ENCODE results near the gene GIGYF2. TPM values are rescaled to one million over a fixed set of nuclear protein-coding genes. Genes with fewer than 3 reads are reported as not detected.

GIGYF2 gene
- polyA plus RNA-seq, 1 of the 3 experiments (the other 2 are of a cell fraction): 12.8 TPM

DNA sequence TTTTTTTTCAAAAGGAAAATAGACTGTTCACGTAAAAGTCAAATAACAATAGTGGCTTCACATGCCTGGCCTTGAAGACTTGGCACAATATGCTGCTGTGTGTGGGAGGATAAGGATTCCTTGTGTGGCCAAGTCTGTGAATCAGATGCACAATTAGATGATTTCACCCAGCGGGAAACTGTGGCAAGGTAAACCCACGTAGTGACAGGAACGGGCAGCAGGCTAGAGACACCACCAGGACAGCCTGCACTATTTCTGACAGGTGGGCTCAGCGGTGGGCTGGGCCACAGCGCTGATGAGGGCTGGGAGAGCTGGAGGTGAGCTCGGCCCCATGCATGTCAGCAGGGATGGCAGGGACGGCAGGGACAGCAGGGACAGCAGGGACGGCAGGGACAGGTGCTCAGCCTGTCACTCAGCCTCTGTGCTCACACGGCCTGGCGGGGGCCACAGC is 194.5 kb downstream of the GIGYF2 start:
- Histone ChIP-seq H3K9ac (no peak overlapping the region), H3K79me2 (ENCODE audit: insufficient read depth) (no peaks in the 10 kb centered on the region), H4K20me1 (ENCODE audit: insufficient read depth) (no peaks in the 10 kb centered on the region), H3K9me3 (no peaks in the 10 kb centered on the region), H3K4me1 (ENCODE audit: control insufficient read depth in 1 of 2, insufficient read depth in 2 of 2, low read depth in 1 of 2, low read length in 1 of 2) (peaks cover 0 to 3% of the 10 kb centered on the region in 2 experiments; a peak in 2 of 4 replicates), H3K4me3 (ENCODE audit: low read depth in 2 of 2, low read length in 1 of 2) (no peak overlapping the region), H3K27me3 (ENCODE audit: insufficient read depth) (no peaks in the 10 kb centered on the region), H3K27ac (ENCODE audit: low read depth in 2 of 2, low read length in 1 of 2) (no peak overlapping the region), H3K4me2 (0 out of 2 replicates have a peak overlapping the region, but pooled peaks have one; percentile 7), H3K9me2 (no peaks in the 10 kb centered on the region), H3F3A (replicated peaks; ENCODE audit: insufficient read depth) (no peaks in the 10 kb centered on the region), H2AFZ (ENCODE audit: low read depth) (no peak overlapping the region), H3K36me3 (replicated peaks in 1 of 2; ENCODE audit: control insufficient read depth in 1 of 2, insufficient read depth in 2 of 2, low read length in 1 of 2) (no peaks in the 10 kb centered on the region)
- DNase-seq: no peak
- ChIA-PET CTCF (interaction anchor here (0.8 kb wide), 1 partner anchor 14 kb away, joined by 3 read pairs; no protein-coding TSS in a partner anchor), POLR2A (no interaction called here)
- WGBS (ENCODE audit: low lambda C conversion rate): 69% methylated on average over 10 of the region's 11 CpGs
- no peak for TF ChIP-seq JUND (IDR thresholded peaks at IDR 0.05)
- TF ChIP-seq EZH2phosphoT487 (IDR thresholded peaks at IDR 0.05; ENCODE audit: borderline replicate concordance, low read depth): no peak
- no peak for TF ChIP-seq CTCF (IDR thresholded peaks at IDR 0.05)
- no peak for TF ChIP-seq EP300 (IDR thresholded peaks at IDR 0.05; ENCODE audit: borderline replicate concordance in 1 of 2, low read depth in 1 of 2, low read length in 1 of 2)
- TF ChIP-seq, protein P1, sequence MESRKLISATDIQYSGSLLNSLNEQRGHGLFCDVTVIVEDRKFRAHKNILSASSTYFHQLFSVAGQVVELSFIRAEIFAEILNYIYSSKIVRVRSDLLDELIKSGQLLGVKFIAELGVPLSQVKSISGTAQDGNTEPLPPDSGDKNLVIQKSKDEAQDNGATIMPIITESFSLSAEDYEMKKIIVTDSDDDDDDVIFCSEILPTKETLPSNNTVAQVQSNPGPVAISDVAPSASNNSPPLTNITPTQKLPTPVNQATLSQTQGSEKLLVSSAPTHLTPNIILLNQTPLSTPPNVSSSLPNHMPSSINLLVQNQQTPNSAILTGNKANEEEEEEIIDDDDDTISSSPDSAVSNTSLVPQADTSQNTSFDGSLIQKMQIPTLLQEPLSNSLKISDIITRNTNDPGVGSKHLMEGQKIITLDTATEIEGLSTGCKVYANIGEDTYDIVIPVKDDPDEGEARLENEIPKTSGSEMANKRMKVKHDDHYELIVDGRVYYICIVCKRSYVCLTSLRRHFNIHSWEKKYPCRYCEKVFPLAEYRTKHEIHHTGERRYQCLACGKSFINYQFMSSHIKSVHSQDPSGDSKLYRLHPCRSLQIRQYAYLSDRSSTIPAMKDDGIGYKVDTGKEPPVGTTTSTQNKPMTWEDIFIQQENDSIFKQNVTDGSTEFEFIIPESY (IDR thresholded peaks at IDR 0.05; ENCODE audit: borderline replicate concordance, low read depth): no peak
- TF ChIP-seq FOSL2 (IDR thresholded peaks at IDR 0.05; ENCODE audit: borderline replicate concordance, low read depth): no peak
- no peak for TF ChIP-seq NFIC (IDR thresholded peaks at IDR 0.05; ENCODE audit: borderline replicate concordance)
- no peak for TF ChIP-seq REST (IDR thresholded peaks at IDR 0.05; ENCODE audit: low read depth, low read length)
- no peak for TF ChIP-seq TCF12 (IDR thresholded peaks at IDR 0.05)
- no peak for TF ChIP-seq POLR2AphosphoS5 (IDR thresholded peaks at IDR 0.05; ENCODE audit: low read depth, low read length)
- TF ChIP-seq, protein P2, sequence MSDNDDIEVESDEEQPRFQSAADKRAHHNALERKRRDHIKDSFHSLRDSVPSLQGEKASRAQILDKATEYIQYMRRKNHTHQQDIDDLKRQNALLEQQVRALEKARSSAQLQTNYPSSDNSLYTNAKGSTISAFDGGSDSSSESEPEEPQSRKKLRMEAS (IDR thresholded peaks at IDR 0.05; ENCODE audit: low read depth): no peak
- no peak for TF ChIP-seq RAD21 (IDR thresholded peaks at IDR 0.05; ENCODE audit: low read length)
- TF ChIP-seq FOXM1 (IDR thresholded peaks at IDR 0.05; ENCODE audit: low read depth): no peak
- TF ChIP-seq USF1 (IDR thresholded peaks at IDR 0.05; ENCODE audit: borderline replicate concordance, low read depth): no peak
- no peak for TF ChIP-seq ELF1 (IDR thresholded peaks at IDR 0.05)
- TF ChIP-seq, protein P3, sequence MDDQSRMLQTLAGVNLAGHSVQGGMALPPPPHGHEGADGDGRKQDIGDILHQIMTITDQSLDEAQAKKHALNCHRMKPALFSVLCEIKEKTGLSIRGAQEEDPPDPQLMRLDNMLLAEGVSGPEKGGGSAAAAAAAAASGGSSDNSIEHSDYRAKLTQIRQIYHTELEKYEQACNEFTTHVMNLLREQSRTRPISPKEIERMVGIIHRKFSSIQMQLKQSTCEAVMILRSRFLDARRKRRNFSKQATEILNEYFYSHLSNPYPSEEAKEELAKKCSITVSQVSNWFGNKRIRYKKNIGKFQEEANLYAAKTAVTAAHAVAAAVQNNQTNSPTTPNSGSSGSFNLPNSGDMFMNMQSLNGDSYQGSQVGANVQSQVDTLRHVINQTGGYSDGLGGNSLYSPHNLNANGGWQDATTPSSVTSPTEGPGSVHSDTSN (IDR thresholded peaks at IDR 0.05): no peak
- no peak for TF ChIP-seq RXRA (IDR thresholded peaks at IDR 0.05; ENCODE audit: borderline replicate concordance, low read depth)
- no peak for TF ChIP-seq CHD2 (IDR thresholded peaks at IDR 0.05; ENCODE audit: low read length, partially characterized antibody)
